Measurements from ENCODE around the gene TIMM10B. TPM values are rescaled to one million over a fixed set of nuclear protein-coding genes. Genes with fewer than 3 reads are reported as not detected.

The TIMM10B gene
- total RNA-seq, 1 experiment from 2014 or later = 26.4 TPM

DNA sequence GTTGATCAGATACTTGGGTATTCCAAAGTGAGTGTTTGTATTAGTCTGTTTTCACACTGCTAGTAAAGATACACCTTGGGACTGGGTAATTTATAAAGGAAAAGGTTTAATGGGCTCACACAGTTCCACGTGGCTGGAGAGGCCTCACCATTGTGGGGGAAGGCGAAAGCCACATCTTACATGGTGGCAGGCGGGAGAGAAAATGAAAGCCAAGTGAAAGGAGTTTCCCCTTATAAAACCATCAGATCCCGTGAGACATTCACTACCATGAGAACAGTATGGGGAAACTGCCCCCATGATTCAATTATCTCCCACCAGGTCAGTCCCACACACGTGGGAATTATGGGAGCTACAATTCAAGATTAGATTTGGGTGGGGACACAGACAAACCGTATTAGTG lies 7.0 kb downstream of the TIMM10B start:
- ChIA-PET POLR2A (ENCODE audit: unreplicated experiment) (no interaction called here), CTCF (no interaction called here)
- no peaks in the 10 kb centered on the region for H3K9me3 ChIP-seq (ENCODE audit: low read length)
- TF ChIP-seq, protein P1, sequence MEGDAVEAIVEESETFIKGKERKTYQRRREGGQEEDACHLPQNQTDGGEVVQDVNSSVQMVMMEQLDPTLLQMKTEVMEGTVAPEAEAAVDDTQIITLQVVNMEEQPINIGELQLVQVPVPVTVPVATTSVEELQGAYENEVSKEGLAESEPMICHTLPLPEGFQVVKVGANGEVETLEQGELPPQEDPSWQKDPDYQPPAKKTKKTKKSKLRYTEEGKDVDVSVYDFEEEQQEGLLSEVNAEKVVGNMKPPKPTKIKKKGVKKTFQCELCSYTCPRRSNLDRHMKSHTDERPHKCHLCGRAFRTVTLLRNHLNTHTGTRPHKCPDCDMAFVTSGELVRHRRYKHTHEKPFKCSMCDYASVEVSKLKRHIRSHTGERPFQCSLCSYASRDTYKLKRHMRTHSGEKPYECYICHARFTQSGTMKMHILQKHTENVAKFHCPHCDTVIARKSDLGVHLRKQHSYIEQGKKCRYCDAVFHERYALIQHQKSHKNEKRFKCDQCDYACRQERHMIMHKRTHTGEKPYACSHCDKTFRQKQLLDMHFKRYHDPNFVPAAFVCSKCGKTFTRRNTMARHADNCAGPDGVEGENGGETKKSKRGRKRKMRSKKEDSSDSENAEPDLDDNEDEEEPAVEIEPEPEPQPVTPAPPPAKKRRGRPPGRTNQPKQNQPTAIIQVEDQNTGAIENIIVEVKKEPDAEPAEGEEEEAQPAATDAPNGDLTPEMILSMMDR (conservative IDR thresholded peaks at IDR 0.05; ENCODE audit: low read depth, low read length) = no peak
- no peak for TF ChIP-seq EZH2 (IDR thresholded peaks at IDR 0.05; ENCODE audit: low read length, unreplicated experiment)
- no peak for TF ChIP-seq EZH2phosphoT487 (IDR thresholded peaks at IDR 0.05; ENCODE audit: borderline replicate concordance, low read length)
- peaks cover 12% of the 10 kb centered on the region for H3K79me2 ChIP-seq (ENCODE audit: low read length)
- peaks cover 23% of the 10 kb centered on the region for H3K36me3 ChIP-seq (ENCODE audit: low read depth, low read length)
- H3K9ac ChIP-seq (ENCODE audit: low read length) = no peak overlapping the region
- no peaks in the 10 kb centered on the region for H3F3A ChIP-seq (ENCODE audit: low read length, unreplicated experiment)
- BruUV-seq (replicated peaks) = no TSS peak
- H3K27me3 ChIP-seq (ENCODE audit: low read length) = no peaks in the 10 kb centered on the region
- no peak for DNase-seq
- no peaks in the 10 kb centered on the region for H3K4me1 ChIP-seq (ENCODE audit: insufficient read depth, low read length)
- no peak overlapping the region for H3K27ac ChIP-seq (ENCODE audit: low read length)
- no peaks in the 10 kb centered on the region for H3K9me2 ChIP-seq (replicated peaks; ENCODE audit: low read length)
- no peaks in the 10 kb centered on the region for H4K20me1 ChIP-seq (ENCODE audit: low read length)
- no peak overlapping the region for H3K4me2 ChIP-seq (ENCODE audit: low read length)
- no peak for ATAC-seq
- H3K4me3 ChIP-seq (ENCODE audit: low read length) = no peak overlapping the region
- no peak overlapping the region for H2AFZ ChIP-seq (ENCODE audit: low read length)
- intact Hi-C loops (cut with micrococcal nuclease) = loop anchor here (2.0 kb wide), 1 partner anchor 14 kb away; no protein-coding TSS in a partner anchor

DNA sequence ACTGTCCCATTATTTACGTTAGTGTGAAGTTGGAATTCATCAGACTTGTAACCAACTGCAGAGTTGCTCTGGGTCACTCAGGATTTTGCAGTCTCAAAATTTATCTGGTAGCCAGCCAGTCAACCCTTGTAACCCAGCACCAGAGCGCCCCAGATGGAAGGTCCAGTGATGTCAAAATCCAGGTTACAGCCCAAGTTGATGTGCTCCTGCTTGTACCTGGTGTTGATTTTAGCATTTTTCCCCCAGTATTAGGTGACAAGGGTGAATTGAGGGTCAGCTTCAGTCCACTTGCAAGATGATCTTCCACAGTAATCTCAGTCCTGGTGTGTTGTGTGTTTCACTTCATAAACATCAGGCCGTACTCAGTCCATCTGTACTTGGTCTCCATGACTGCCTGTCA lies 7.5 kb downstream of the TIMM10B start:
- H3K4me2 ChIP-seq (ENCODE audit: low read length) = no peak overlapping the region
- no peaks in the 10 kb centered on the region for H3F3A ChIP-seq (ENCODE audit: low read length, unreplicated experiment)
- ATAC-seq (no peak; the same call in 1 of the 2 replicates), DNase-seq (no peak)
- no peaks in the 10 kb centered on the region for H3K9me3 ChIP-seq (ENCODE audit: low read length)
- H3K9me2 ChIP-seq (replicated peaks; ENCODE audit: low read length) = no peaks in the 10 kb centered on the region
- peaks cover 7% of the 10 kb centered on the region for H3K79me2 ChIP-seq (ENCODE audit: low read length)
- no peak overlapping the region for H2AFZ ChIP-seq (ENCODE audit: low read length)
- POLR2A ChIA-PET (ENCODE audit: unreplicated experiment) = no interaction called here
- TF ChIP-seq, protein P1 (conservative IDR thresholded peaks at IDR 0.05; ENCODE audit: low read depth, low read length) = no peak
- TF ChIP-seq EZH2 (IDR thresholded peaks at IDR 0.05; ENCODE audit: low read length, unreplicated experiment) (no peak), EZH2phosphoT487 (IDR thresholded peaks at IDR 0.05; ENCODE audit: borderline replicate concordance, low read length) (no peak)
- H3K4me3 ChIP-seq (ENCODE audit: low read length) = no peak overlapping the region
- no peak overlapping the region for H3K27ac ChIP-seq (ENCODE audit: low read length)
- peaks cover 18% of the 10 kb centered on the region for H3K36me3 ChIP-seq (ENCODE audit: low read depth, low read length)
- intact Hi-C loops (cut with micrococcal nuclease) = loop anchor here (2.0 kb wide), 1 partner anchor 14 kb away; no protein-coding TSS in a partner anchor
- BruUV-seq (replicated peaks) = no TSS peak
- H3K4me1 ChIP-seq (ENCODE audit: insufficient read depth, low read length) = no peaks in the 10 kb centered on the region
- CTCF ChIA-PET = no interaction called here
- H3K27me3 ChIP-seq (ENCODE audit: low read length) = no peaks in the 10 kb centered on the region
- H3K9ac ChIP-seq (ENCODE audit: low read length) = no peak overlapping the region
- no peaks in the 10 kb centered on the region for H4K20me1 ChIP-seq (ENCODE audit: low read length)

DNA sequence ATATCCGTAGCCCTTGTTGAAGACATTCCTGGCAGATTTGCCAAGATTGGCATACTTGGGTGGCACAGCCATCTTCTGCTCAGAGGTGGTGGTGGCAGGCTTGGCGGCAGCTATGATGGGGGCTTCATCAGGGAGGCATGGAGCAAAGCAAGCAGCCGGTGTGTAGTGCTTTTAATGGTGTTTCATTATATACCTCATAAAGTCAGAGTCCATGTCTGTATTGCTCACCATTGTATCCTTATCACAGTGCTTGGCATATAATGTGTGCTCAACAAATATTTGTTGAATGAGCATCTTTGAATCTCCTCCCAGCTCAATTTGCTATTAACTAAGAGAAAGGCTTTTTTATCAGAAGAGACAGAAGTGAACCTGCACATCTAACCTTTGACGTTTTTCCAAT lies 8.0 kb downstream of the TIMM10B start:
- Histone ChIP-seq H3K27ac (ENCODE audit: low read length) (no peak overlapping the region), H3K9ac (ENCODE audit: low read length) (no peak overlapping the region), H3K9me3 (ENCODE audit: low read length) (no peaks in the 10 kb centered on the region), H3K4me3 (ENCODE audit: low read length) (no peak overlapping the region), H4K20me1 (ENCODE audit: low read length) (no peaks in the 10 kb centered on the region), H3K4me1 (ENCODE audit: insufficient read depth, low read length) (no peaks in the 10 kb centered on the region), H2AFZ (ENCODE audit: low read length) (no peak overlapping the region), H3K79me2 (ENCODE audit: low read length) (peaks cover 6% of the 10 kb centered on the region; the same call in 1 of the 2 replicates), H3K4me2 (ENCODE audit: low read length) (no peak overlapping the region), H3K27me3 (ENCODE audit: low read length) (no peaks in the 10 kb centered on the region), H3K9me2 (replicated peaks; ENCODE audit: low read length) (no peaks in the 10 kb centered on the region), H3F3A (ENCODE audit: low read length, unreplicated experiment) (no peaks in the 10 kb centered on the region), H3K36me3 (ENCODE audit: low read depth, low read length) (peaks cover 16% of the 10 kb centered on the region)
- ChIA-PET POLR2A (ENCODE audit: unreplicated experiment) (no interaction called here), CTCF (interaction anchor here (0.7 kb wide), 1 partner anchor 40 kb away, joined by 3 read pairs; no protein-coding TSS in a partner anchor)
- ATAC-seq = peak; percentile 91
- intact Hi-C loops (cut with micrococcal nuclease) = loop anchor here (2.0 kb wide), 1 partner anchor 13 kb away; no protein-coding TSS in a partner anchor
- TF ChIP-seq, protein P1 (conservative IDR thresholded peaks at IDR 0.05; ENCODE audit: low read depth, low read length) = no peak
- TF ChIP-seq EZH2 (IDR thresholded peaks at IDR 0.05; ENCODE audit: low read length, unreplicated experiment) = no peak
- no peak for TF ChIP-seq EZH2phosphoT487 (IDR thresholded peaks at IDR 0.05; ENCODE audit: borderline replicate concordance, low read length)
- no peak for DNase-seq
- BruUV-seq (replicated peaks) = no TSS peak

Data from PC-3 (cell line).